ENCODE results near the gene CDK6. TPM values are rescaled to one million over a fixed set of nuclear protein-coding genes. Genes with fewer than 3 reads are reported as not detected.

CDK6 gene
- total and polyA plus RNA-seq, 8 donors = 2.6 to 86.3 (median 15.5) TPM

DNA sequence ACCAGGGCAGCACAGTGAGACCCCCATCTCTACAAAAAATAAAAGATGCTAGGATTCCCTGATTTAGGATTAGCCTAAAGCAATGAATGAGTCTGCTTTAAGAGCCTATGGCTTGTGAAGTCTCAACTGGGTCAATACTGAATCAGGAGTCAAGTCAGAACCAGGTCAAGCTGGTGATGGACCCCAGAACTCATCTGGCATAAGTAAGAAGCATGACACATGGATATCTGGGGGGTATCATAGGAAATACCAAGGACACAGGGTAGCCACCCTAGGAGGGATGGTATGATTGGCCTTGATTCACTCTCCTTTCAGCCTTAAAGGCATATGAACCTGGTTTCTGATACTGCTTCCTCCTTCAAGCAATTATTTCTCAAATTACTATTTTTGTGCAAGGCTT lies 167.8 kb downstream of the CDK6 start:
- intact Hi-C loops (cut with DNase I; ENCODE audit: low total_unique reads) = no loop called here
- no peak for DNase-seq
- peak overlapping the region in 1 of 5 donors; percentile 10 for H3K27ac ChIP-seq
- no peaks in the 10 kb centered on the region for H3K27me3 ChIP-seq
- no peak for TF ChIP-seq POLR2AphosphoS5 (IDR thresholded peaks at IDR 0.05)
- no peak for TF ChIP-seq POLR2A (IDR thresholded peaks at IDR 0.05)
- no peak for TF ChIP-seq EP300 (IDR thresholded peaks at IDR 0.05)
- H3K4me1 ChIP-seq = peaks cover 0 to 31% (median 5%) of the 10 kb centered on the region in 4 donors
- no peaks in the 10 kb centered on the region for H3K9me3 ChIP-seq
- H3K36me3 ChIP-seq = peaks cover 0 to 7% (median 0%) of the 10 kb centered on the region in 4 donors
- no peak overlapping the region for H3K4me3 ChIP-seq

DNA sequence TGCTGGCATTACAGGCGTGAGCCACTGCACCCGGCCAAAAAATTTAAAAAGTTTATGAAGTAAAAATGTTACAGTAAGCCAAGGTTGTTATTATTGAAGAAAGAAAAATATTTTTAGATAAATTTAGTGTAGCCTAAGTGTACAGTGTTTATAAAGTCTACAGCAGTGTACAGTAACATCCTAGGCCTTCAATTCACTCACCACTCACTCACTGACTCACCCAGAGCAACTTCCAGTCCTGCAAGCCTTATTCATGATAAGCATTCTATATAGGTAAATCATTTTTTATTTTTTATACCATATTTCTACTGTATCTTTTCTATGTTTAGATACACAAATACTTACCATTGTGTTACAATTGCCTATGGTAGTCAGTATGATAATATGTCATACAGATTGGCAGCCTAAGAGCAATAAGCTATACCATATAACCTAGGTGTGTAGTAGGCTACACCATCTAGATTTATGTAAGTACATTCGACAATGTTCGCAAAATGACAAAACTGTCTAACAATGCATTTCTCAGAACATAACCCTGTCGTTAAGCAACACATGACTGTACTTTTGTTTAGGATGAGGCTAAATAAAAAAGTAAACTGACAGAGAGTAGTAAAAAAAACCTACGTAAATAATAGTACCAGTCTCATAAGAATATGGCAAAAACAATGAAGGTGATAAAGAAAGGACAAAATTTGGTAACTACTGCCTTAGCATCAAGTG lies 168.4 kb downstream of the CDK6 start:
- intact Hi-C loops (cut with DNase I; ENCODE audit: low total_unique reads) = no loop called here
- peaks cover 0 to 31% (median 5%) of the 10 kb centered on the region in 4 donors for H3K4me1 ChIP-seq
- H3K27ac ChIP-seq = peak overlapping the region in 1 of 5 donors; percentile 10
- H3K4me3 ChIP-seq = no peak overlapping the region
- TF ChIP-seq EP300 (IDR thresholded peaks at IDR 0.05) = no peak
- TF ChIP-seq POLR2AphosphoS5 (IDR thresholded peaks at IDR 0.05) = no peak
- no peak for TF ChIP-seq POLR2A (IDR thresholded peaks at IDR 0.05)
- TF ChIP-seq, protein P1, sequence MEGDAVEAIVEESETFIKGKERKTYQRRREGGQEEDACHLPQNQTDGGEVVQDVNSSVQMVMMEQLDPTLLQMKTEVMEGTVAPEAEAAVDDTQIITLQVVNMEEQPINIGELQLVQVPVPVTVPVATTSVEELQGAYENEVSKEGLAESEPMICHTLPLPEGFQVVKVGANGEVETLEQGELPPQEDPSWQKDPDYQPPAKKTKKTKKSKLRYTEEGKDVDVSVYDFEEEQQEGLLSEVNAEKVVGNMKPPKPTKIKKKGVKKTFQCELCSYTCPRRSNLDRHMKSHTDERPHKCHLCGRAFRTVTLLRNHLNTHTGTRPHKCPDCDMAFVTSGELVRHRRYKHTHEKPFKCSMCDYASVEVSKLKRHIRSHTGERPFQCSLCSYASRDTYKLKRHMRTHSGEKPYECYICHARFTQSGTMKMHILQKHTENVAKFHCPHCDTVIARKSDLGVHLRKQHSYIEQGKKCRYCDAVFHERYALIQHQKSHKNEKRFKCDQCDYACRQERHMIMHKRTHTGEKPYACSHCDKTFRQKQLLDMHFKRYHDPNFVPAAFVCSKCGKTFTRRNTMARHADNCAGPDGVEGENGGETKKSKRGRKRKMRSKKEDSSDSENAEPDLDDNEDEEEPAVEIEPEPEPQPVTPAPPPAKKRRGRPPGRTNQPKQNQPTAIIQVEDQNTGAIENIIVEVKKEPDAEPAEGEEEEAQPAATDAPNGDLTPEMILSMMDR (IDR thresholded peaks at IDR 0.05) = no peak
- H3K36me3 ChIP-seq = peaks cover 0 to 7% (median 0%) of the 10 kb centered on the region in 4 donors
- no peak for DNase-seq
- no peaks in the 10 kb centered on the region for H3K9me3 ChIP-seq
- H3K27me3 ChIP-seq = no peaks in the 10 kb centered on the region
- 83 to 93% (median 90%) methylated on average over 6 of the region's 6 CpGs for WGBS, 5 donors

DNA sequence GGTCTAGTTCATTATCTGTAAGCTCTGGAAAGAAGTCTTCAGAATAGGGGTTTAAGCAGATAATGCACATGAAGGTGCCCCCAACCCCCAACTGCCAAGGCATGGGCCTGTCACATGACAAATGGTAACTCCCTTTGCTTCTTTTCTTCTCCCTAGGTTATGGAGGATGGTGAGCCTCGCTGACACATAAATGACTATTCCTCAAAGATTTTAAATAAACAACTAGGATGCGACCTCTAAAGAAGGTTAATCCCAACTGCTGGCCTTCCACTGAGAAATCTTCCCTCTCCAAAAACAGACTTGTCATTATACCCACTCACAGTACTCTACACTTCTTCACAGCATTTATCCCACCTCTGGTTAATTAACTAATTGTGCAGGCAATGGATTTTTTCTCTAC lies 170.4 kb downstream of the CDK6 start:
- no peak for DNase-seq
- H3K4me3 ChIP-seq = no peak overlapping the region
- H3K36me3 ChIP-seq = peaks cover 0 to 3% (median 2%) of the 10 kb centered on the region in 4 donors
- peaks cover 0 to 24% (median 5%) of the 10 kb centered on the region in 4 donors for H3K4me1 ChIP-seq
- intact Hi-C loops (cut with DNase I; ENCODE audit: low total_unique reads) = no loop called here
- no peaks in the 10 kb centered on the region for H3K27me3 ChIP-seq
- H3K27ac ChIP-seq = no peak overlapping the region
- no peaks in the 10 kb centered on the region for H3K9me3 ChIP-seq
- no peak for TF ChIP-seq EP300 (IDR thresholded peaks at IDR 0.05)
- TF ChIP-seq, protein P1 (IDR thresholded peaks at IDR 0.05) = no peak
- no peak for TF ChIP-seq POLR2A (IDR thresholded peaks at IDR 0.05)
- no peak for TF ChIP-seq POLR2AphosphoS5 (IDR thresholded peaks at IDR 0.05)
- WGBS, 5 donors = 63 to 100% (median 92%) methylated on average over 2 of the region's 2 CpGs

DNA sequence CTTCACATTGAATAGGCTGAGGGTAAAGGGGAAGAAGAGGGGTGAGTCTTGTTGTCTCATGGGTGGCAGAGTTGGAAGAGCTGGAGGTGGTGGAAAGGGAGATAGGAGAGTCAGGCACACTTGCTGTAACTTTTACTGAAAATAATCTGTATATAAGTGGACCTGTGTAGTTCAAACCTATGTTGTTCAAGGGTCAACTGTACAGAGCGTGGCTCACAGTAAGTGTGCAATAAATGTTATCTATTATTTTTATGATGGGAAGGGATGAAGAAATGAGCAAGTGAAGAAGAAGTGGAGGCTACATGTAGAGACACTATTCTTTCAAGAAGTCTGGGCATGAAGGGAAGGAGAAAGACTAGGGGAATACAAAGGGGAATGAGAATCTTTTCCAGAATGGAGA lies 174.7 kb downstream of the CDK6 start:
- Histone ChIP-seq H3K9me3 (no peaks in the 10 kb centered on the region), H3K4me1 (no peaks in the 10 kb centered on the region), H3K27me3 (no peaks in the 10 kb centered on the region), H3K27ac (no peak overlapping the region), H3K4me3 (no peak overlapping the region), H3K36me3 (peaks cover 0 to 11% (median 7%) of the 10 kb centered on the region in 4 donors)
- 89 to 100% (median 97%) methylated on average over 1 of the region's 1 CpG for WGBS, 5 donors
- TF ChIP-seq, protein P1 (IDR thresholded peaks at IDR 0.05) = no peak
- TF ChIP-seq POLR2AphosphoS5 (IDR thresholded peaks at IDR 0.05) (no peak), EP300 (IDR thresholded peaks at IDR 0.05) (no peak), POLR2A (IDR thresholded peaks at IDR 0.05) (no peak)
- intact Hi-C loops (cut with DNase I; ENCODE audit: low total_unique reads) = no loop called here
- DNase-seq = no peak

DNA sequence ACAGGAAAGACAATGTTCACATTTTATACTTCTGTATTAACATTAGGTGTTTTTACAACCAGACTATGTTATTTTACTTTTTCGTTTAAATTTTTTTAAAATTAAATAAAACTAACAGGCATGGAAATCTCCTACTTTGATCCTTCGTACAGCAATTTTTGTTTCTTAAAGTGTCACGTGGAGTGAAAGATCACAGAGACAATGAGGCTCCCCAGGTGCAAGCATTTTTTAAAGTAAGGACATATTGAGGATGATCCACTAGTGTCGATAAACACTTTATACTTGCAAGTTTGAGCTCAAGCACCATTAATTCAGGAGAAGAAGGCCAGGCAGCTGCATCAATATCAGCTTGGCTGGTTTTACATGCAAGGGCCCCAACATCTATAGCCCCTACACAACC lies 177.7 kb downstream of the CDK6 start:
- 93 to 96% (median 93%) methylated on average over 4 of the region's 4 CpGs for WGBS, 5 donors
- Histone ChIP-seq H3K4me3 (no peak overlapping the region), H3K9me3 (no peaks in the 10 kb centered on the region), H3K36me3 (peaks cover 0 to 11% (median 7%) of the 10 kb centered on the region in 4 donors), H3K27ac (no peak overlapping the region), H3K4me1 (peaks cover 0 to 11% (median 5%) of the 10 kb centered on the region in 4 donors), H3K27me3 (no peaks in the 10 kb centered on the region)
- no peak for DNase-seq
- TF ChIP-seq EP300 (IDR thresholded peaks at IDR 0.05) (no peak), POLR2AphosphoS5 (IDR thresholded peaks at IDR 0.05) (no peak), POLR2A (IDR thresholded peaks at IDR 0.05) (no peak)
- TF ChIP-seq, protein P1 (IDR thresholded peaks at IDR 0.05) = no peak
- intact Hi-C loops (cut with DNase I; ENCODE audit: low total_unique reads) = no loop called here

Measured in stomach (tissue), 9 donors.